OCI-LY3 (cell line): ENCODE data around the gene FXYD2.

Experiments
- H2AFZ ChIP-seq: fragments of 200-600, 300-600 bp; shearing (Covaris generic); 2 replicates; pipeline ENCODE4 v1.6.0; 2014; ENCODE audit warnings: antibody characterized with exemption, low read depth, low read length
- H3K27ac ChIP-seq: fragments of 200-600, 300-600 bp; sonication (generic); 2 replicates; pipeline ENCODE4 v1.5.1; 2014; ENCODE audit warnings: mild to moderate bottlenecking, low read length, moderate library complexity, mixed read lengths
- H3K27me3 ChIP-seq: fragments of 200-600, 300-600 bp; sonication (generic); 2 replicates; pipeline ENCODE4 v1.6.1; 2014; ENCODE audit warnings: low read depth, low read length, mixed read lengths
- H3K36me3 ChIP-seq: fragments of 200-600, 300-600 bp; sonication (generic); replicated peaks from 2 replicates; pipeline ENCODE3; 2014; ENCODE audit warnings: low read depth, low read length, mixed read lengths
- H3K4me1 ChIP-seq: fragments of 300-600, 200-600 bp; sonication (generic); 2 replicates; pipeline ENCODE4 v1.6.1; 2014; ENCODE audit warnings: low read length, mixed read lengths
- H3K4me2 ChIP-seq: fragments of 200-600, 300-600 bp; sonication (generic); 2 replicates; pipeline ENCODE4 v1.6.1; 2014; ENCODE audit warnings: low read length, mixed read lengths
- H3K4me3 ChIP-seq: fragments of 300-600, 200-600 bp; sonication (generic); 2 replicates; pipeline ENCODE4 v1.5.1; 2014; ENCODE audit warnings: antibody characterized with exemption, mild to moderate bottlenecking, low read length, moderate library complexity
- H3K79me2 ChIP-seq: fragments of 300-600, 200-600 bp; shearing (Covaris generic); 2 replicates; pipeline ENCODE4 v1.6.1; 2014; ENCODE audit warnings: mild to moderate bottlenecking, low read length, mixed read lengths
- H3K9ac ChIP-seq: fragments of 300-600, 200-600 bp; shearing (Covaris generic); 2 replicates; pipeline ENCODE4 v1.6.0; 2014; ENCODE audit warnings: mild to moderate bottlenecking, low read length, moderate library complexity
- H3K9me3 ChIP-seq: fragments of 200-600, 300-600 bp; shearing (Covaris generic); 2 replicates; pipeline ENCODE4 v1.6.1; 2014; ENCODE audit warnings: low read length, mixed read lengths; ENCODE audit not compliant: insufficient read depth
- H4K20me1 ChIP-seq: fragments of 200-600, 300-600 bp; sonication (generic); 2 replicates; pipeline ENCODE4 v1.6.1; 2016; ENCODE audit warnings: low read length, mixed read lengths; ENCODE audit not compliant: insufficient read depth
- CTCF ChIP-seq: fragments of 200-600, 300-600 bp; sonication (generic); IDR thresholded peaks from 2 replicates; pipeline ENCODE4 v1.5.1; 2014; ENCODE audit warnings: antibody characterized with exemption, low read length, low read depth
- EZH2phosphoT487 ChIP-seq: fragments of 200-600 bp; shearing (Covaris generic); IDR thresholded peaks from 2 replicates; pipeline ENCODE4 v1.6.1; 2018; ENCODE audit warnings: antibody characterized with exemption, mixed run types, low read depth

The FXYD2 gene

GRCh38 chr11:117780456-117780855 lies 44.1 kb downstream of the FXYD2 start:
- H3K27ac ChIP-seq, result no peak overlapping the region
- H3K9ac ChIP-seq, result no peak overlapping the region
- H3K79me2 ChIP-seq, result no peaks in the 10 kb centered on the region
- H3K4me1 ChIP-seq, result no peaks in the 10 kb centered on the region
- no peaks in the 10 kb centered on the region for H3K9me3 ChIP-seq
- no peak overlapping the region for H2AFZ ChIP-seq
- H3K27me3 ChIP-seq, result peaks cover 79% of the 10 kb centered on the region
- H4K20me1 ChIP-seq, result no peaks in the 10 kb centered on the region
- H3K36me3 ChIP-seq, result no peaks in the 10 kb centered on the region
- no peak overlapping the region for H3K4me3 ChIP-seq
- no peak overlapping the region for H3K4me2 ChIP-seq
- TF ChIP-seq EZH2phosphoT487 (no peak), CTCF (no peak)

DNA sequence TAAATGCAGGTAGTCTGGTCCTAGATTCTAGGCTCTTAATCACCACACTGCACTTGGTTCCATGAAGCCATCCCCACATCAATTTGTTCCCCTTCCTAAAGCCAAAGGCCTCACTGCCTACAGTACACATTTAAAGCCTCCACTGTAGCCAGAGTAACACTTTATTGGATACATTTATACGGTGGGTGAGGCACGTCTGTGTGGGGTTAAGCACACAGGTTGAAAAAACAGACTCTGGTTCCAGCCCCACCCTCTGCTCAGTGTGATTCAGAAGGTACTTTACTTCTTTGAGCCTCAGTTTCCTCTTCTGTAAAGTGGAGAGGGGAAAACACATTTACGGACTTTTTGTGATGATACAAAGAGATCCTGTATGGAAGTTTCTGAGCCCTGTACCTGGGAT lies 50.0 kb downstream of the FXYD2 start:
- no peak overlapping the region for H3K9ac ChIP-seq
- TF ChIP-seq EZH2phosphoT487 (no peak), CTCF (no peak)
- peaks cover 46% of the 10 kb centered on the region for H3K27me3 ChIP-seq
- H3K4me3 ChIP-seq, result no peak overlapping the region
- no peaks in the 10 kb centered on the region for H3K36me3 ChIP-seq
- no peaks in the 10 kb centered on the region for H3K79me2 ChIP-seq
- H3K27ac ChIP-seq, result no peak overlapping the region
- no peaks in the 10 kb centered on the region for H4K20me1 ChIP-seq
- H3K9me3 ChIP-seq, result no peaks in the 10 kb centered on the region
- no peaks in the 10 kb centered on the region for H3K4me1 ChIP-seq
- no peak overlapping the region for H2AFZ ChIP-seq
- H3K4me2 ChIP-seq, result no peak overlapping the region

DNA sequence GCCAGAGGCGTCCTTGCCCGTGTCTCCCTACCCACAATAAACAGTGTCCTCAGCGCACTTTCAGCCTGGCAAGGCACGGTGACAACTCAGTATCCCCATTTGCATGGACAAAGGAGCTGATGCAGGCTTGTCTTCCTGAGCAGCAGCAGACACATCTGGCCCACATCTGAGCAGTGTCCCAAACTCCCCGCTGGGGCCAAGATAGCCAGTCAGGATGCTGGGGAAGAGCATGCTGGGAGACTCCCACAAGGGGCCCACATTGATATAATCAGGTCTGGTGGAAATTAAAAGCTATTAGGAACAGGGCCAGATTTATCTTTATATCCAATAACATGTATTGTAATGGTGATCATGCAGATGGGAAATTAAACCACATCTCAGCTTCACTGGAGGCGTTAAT lies 52.2 kb downstream of the FXYD2 start:
- Histone ChIP-seq H3K4me1 (no peaks in the 10 kb centered on the region), H3K27me3 (peaks cover 35% of the 10 kb centered on the region), H3K9ac (no peak overlapping the region), H3K4me2 (no peak overlapping the region), H3K9me3 (no peaks in the 10 kb centered on the region), H3K4me3 (no peak overlapping the region), H4K20me1 (no peaks in the 10 kb centered on the region), H3K27ac (no peak overlapping the region), H2AFZ (no peak overlapping the region), H3K36me3 (no peaks in the 10 kb centered on the region), H3K79me2 (no peaks in the 10 kb centered on the region)
- TF ChIP-seq EZH2phosphoT487 (no peak), CTCF (no peak)

DNA sequence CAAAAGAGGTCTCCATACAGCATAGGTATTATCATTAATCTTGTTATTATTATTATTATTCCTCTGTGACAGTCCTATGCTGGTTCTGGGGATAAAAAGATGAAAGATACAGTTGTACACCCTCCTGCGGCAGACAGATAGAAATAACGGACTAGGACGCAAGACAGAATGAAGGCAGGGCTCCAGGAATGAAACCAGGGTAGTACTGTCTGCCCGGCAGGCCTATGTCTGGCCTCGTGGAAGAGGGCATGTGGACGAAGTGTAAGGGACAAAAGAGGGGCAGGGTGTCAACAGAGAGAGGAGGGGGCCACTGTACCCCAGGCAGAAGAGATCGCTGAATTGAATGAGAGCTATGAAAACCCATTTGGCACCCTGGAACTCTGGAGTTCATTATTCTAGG lies 52.7 kb downstream of the FXYD2 start:
- H3K79me2 ChIP-seq, result no peaks in the 10 kb centered on the region
- peaks cover 35% of the 10 kb centered on the region for H3K27me3 ChIP-seq
- TF ChIP-seq EZH2phosphoT487 (no peak), CTCF (no peak)
- no peak overlapping the region for H3K27ac ChIP-seq
- no peak overlapping the region for H3K4me2 ChIP-seq
- no peak overlapping the region for H3K4me3 ChIP-seq
- no peaks in the 10 kb centered on the region for H3K9me3 ChIP-seq
- H4K20me1 ChIP-seq, result no peaks in the 10 kb centered on the region
- no peaks in the 10 kb centered on the region for H3K4me1 ChIP-seq
- no peak overlapping the region for H3K9ac ChIP-seq
- no peaks in the 10 kb centered on the region for H3K36me3 ChIP-seq
- H2AFZ ChIP-seq, result no peak overlapping the region
